Liver (tissue), 3 donors: Measurements from ENCODE around the gene UACA.

Source experiments
- ATF3 ChIP-seq: IDR thresholded peaks from 2 replicates; pipeline ENCODE4 v1.6.1; 2016; ENCODE audit warnings: antibody characterized with exemption
- CTCF ChIP-seq: fragments of 150-350 bp; IDR thresholded peaks from 2 replicates; pipeline ENCODE4 v1.5.1; 2017; ENCODE audit warnings: improper control_type of control experiment, low read depth, low read length; ENCODE audit not compliant: missing input control
- FOXA1 ChIP-seq: IDR thresholded peaks from 2 replicates; pipeline ENCODE4 v1.6.1; 2016; ENCODE audit warnings: antibody characterized with exemption
- GABPA ChIP-seq, 2 donors: IDR thresholded peaks in 1 of 2; conservative IDR thresholded peaks in 1 of 2; 2 replicates each; pipeline ENCODE4 v1.6.1; 2016; ENCODE audit warnings: antibody characterized with exemption in 2 of 2, mild to moderate bottlenecking in 1 of 2, moderate library complexity in 1 of 2
- JUND ChIP-seq, 2 donors: IDR thresholded peaks; 2 replicates each; pipeline ENCODE4 v1.6.1; 2016; ENCODE audit warnings: antibody characterized with exemption in 2 of 2
- RAD21 ChIP-seq, 2 donors: IDR thresholded peaks; 2 replicates each; pipeline ENCODE4 v1.6.1; 2016; ENCODE audit warnings: antibody characterized with exemption in 2 of 2, mild to moderate bottlenecking in 2 of 2
- REST ChIP-seq: IDR thresholded peaks from 2 replicates; pipeline ENCODE4 v1.6.1; 2016; ENCODE audit warnings: antibody characterized with exemption, mild to moderate bottlenecking
- SP1 ChIP-seq: IDR thresholded peaks from 2 replicates; pipeline ENCODE4 v1.6.1; 2018; ENCODE audit warnings: antibody characterized with exemption, mild to moderate bottlenecking
- TAF1 ChIP-seq: conservative IDR thresholded peaks from 2 replicates; pipeline ENCODE4 v1.6.1; 2016; ENCODE audit warnings: antibody characterized with exemption, mild to moderate bottlenecking
- YY1 ChIP-seq: IDR thresholded peaks from 2 replicates; pipeline ENCODE4 v1.6.1; 2016; ENCODE audit warnings: antibody characterized with exemption, mild to moderate bottlenecking
- TF ChIP-seq, protein P1 (sequence below): IDR thresholded peaks from 2 replicates; pipeline ENCODE4 v1.6.1; 2016; ENCODE audit warnings: antibody characterized with exemption
- donor health status: healthy.
- donor health status: healthy.

DNA sequence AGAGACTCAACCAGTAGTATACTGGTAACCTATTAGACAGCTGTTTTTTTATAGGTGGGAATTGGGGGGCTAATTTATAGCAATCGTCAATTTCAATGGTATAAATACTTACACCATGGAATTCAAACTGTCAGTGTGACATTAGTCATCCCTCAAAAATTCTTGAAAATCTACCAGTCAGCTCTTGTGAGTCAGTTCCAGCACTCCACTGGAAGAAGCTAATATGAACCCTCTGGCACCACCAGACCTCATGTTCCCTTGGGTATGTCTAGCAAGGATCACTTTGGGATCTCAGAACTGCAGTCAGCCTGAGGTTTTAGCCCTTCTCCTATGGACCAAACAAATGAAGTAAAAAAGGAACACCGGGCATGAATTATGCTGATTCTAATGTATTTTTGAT lies 11.8 kb upstream of the UACA start:
- TF ChIP-seq CTCF (no peak), TAF1 (no peak), ATF3 (no peak), YY1 (no peak), GABPA (IDR thresholded peaks at IDR 0.05 in 1 of 2, conservative IDR thresholded peaks at IDR 0.05 in 1 of 2) (no peak), FOXA1 (no peak), SP1 (no peak), REST (no peak), JUND (IDR thresholded peaks at IDR 0.05) (no peak), RAD21 (IDR thresholded peaks at IDR 0.05) (no peak)
- TF ChIP-seq, protein P1, sequence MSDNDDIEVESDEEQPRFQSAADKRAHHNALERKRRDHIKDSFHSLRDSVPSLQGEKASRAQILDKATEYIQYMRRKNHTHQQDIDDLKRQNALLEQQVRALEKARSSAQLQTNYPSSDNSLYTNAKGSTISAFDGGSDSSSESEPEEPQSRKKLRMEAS: no peak
